A673 (cell line): Measurements from ENCODE around the gene TBC1D10B.

ENCODE experiments used
- EZH2 ChIP-seq: fragments of 200-600 bp; sonication (generic); IDR thresholded peaks from 2 replicates; pipeline ENCODE4 v1.6.1; 2017; ENCODE audit warnings: borderline replicate concordance, low read depth, mild to moderate bottlenecking, mixed read lengths, antibody characterized with exemption, low read length; ENCODE audit not compliant: poor library complexity, severe bottlenecking
- TF ChIP-seq, protein P1 (sequence below): fragments of 300-800, 200-600 bp; sonication (generic); conservative IDR thresholded peaks from 2 replicates; pipeline ENCODE4 v1.5.1; 2017; ENCODE audit warnings: low read depth, mild to moderate bottlenecking, antibody characterized with exemption, low read length, moderate library complexity, mixed read lengths

GRCh38 chr16:30369091-30369937 lies 980 bp downstream of the TBC1D10B start:
- TF ChIP-seq EZH2, result no peak
- TF ChIP-seq, protein P1, sequence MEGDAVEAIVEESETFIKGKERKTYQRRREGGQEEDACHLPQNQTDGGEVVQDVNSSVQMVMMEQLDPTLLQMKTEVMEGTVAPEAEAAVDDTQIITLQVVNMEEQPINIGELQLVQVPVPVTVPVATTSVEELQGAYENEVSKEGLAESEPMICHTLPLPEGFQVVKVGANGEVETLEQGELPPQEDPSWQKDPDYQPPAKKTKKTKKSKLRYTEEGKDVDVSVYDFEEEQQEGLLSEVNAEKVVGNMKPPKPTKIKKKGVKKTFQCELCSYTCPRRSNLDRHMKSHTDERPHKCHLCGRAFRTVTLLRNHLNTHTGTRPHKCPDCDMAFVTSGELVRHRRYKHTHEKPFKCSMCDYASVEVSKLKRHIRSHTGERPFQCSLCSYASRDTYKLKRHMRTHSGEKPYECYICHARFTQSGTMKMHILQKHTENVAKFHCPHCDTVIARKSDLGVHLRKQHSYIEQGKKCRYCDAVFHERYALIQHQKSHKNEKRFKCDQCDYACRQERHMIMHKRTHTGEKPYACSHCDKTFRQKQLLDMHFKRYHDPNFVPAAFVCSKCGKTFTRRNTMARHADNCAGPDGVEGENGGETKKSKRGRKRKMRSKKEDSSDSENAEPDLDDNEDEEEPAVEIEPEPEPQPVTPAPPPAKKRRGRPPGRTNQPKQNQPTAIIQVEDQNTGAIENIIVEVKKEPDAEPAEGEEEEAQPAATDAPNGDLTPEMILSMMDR, result no peak
